Endothelial cell of umbilical vein (primary cell): ENCODE measurements around the gene KPNA1. TPM values are rescaled to one million over a fixed set of nuclear protein-coding genes. Genes with fewer than 3 reads are reported as not detected.

Experiments used
- BruUV-seq: library from RNA; stranded (reverse); fragments of 400-500 nt; replicated peaks from 2 replicates; lab custom pipeline; 2021; lab: Mats Ljungman, UMichigan
- CTCF ChIA-PET: fragments of 300-600, 350-600 bp; sonication (Branson Sonifier 250); formaldehyde crosslinking; loops from one replicate; lab custom pipeline; 2021; ENCODE audit warnings: antibody characterized with exemption, inconsistent platforms; lab: Charles Lee
- POLR2A ChIA-PET: fragments of 300-600, 350-600 bp; sonication (Branson Sonifier 250); formaldehyde crosslinking; loops from one replicate; lab custom pipeline; 2021; ENCODE audit warnings: antibody characterized with exemption, inconsistent platforms; lab: Charles Lee
- DNase-seq: peaks from one replicate; pipeline ENCODE4 v3.0.0-alpha.2; 2011; ENCODE audit warnings: low read depth, low spot score
- FAIRE-seq: peaks from 2 replicates; lab custom pipeline; 2011; peaks lifted over from hg19 to GRCh38; lab: Jason Lieb, UNC
- H2AFZ ChIP-seq: 2 replicates; pipeline ENCODE4 v1.6.0; 2012; ENCODE audit warnings: low read depth, low read length, control low read depth, inconsistent platforms
- H3K27ac ChIP-seq: 2 replicates; pipeline ENCODE4 v1.5.1; 2011; ENCODE audit warnings: low read depth, mild to moderate bottlenecking, control low read depth, low read length, moderate library complexity; ENCODE audit not compliant: insufficient read depth
- H3K27me3 ChIP-seq, 2 experiments: 2 replicates each; pipeline versions ENCODE4 v1.6.0 to v1.6.1; 2011; ENCODE audit warnings: low read length in 2 of 2, mixed read lengths in 1 of 2; ENCODE audit not compliant: control insufficient read depth in 2 of 2, insufficient read depth in 2 of 2
- H3K36me3 ChIP-seq, 2 experiments: 2 replicates in 1 of 2; 3 replicates in 1 of 2; pipeline ENCODE4 v1.5.1; 2011; ENCODE audit warnings: low read length in 2 of 2, mild to moderate bottlenecking in 1 of 2, moderate library complexity in 1 of 2; ENCODE audit not compliant: control insufficient read depth in 2 of 2, insufficient read depth in 2 of 2; ENCODE audit errors: extremely low read depth in 1 of 2
- H3K4me1 ChIP-seq: 3 replicates; pipeline ENCODE4 v1.5.1; 2011; ENCODE audit warnings: mild to moderate bottlenecking, low read length; ENCODE audit not compliant: control insufficient read depth, insufficient read depth; ENCODE audit errors: extremely low read depth
- H3K4me2 ChIP-seq: 2 replicates; pipeline ENCODE4 v1.6.1; 2011; ENCODE audit warnings: low read length, control low read depth, mixed read lengths; ENCODE audit not compliant: insufficient read depth
- H3K4me3 ChIP-seq, 3 experiments: fragments of 200-600 bp in 1 of 3; sonication (generic), shearing (Covaris generic) in 1 of 3; replicated peaks in 1 of 3; 2 replicates each; pipeline ENCODE4 v1.5.1; 2011 to 2016; ENCODE audit warnings: control low read depth in 3 of 3, low read length in 3 of 3, mild to moderate bottlenecking in 2 of 3, inconsistent platforms in 1 of 3, low read depth in 1 of 3, moderate library complexity in 1 of 3; ENCODE audit not compliant: insufficient read depth in 1 of 3
- H3K79me2 ChIP-seq: 2 replicates; pipeline ENCODE4 v1.6.0; 2012; ENCODE audit warnings: low read length, inconsistent platforms; ENCODE audit not compliant: control insufficient read depth, insufficient read depth
- H3K9ac ChIP-seq: replicated peaks from 2 replicates; pipeline ENCODE3; 2011; ENCODE audit warnings: low read length, control low read depth; ENCODE audit not compliant: insufficient read depth; ENCODE audit errors: extremely low read depth
- H3K9me1 ChIP-seq: replicated peaks from 3 replicates; pipeline ENCODE4 v1.6.0; 2011; ENCODE audit warnings: mild to moderate bottlenecking, low read length; ENCODE audit not compliant: control insufficient read depth, insufficient read depth; ENCODE audit errors: extremely low read depth
- H3K9me3 ChIP-seq: replicated peaks from 2 replicates; pipeline ENCODE4 v1.5.1; 2012; ENCODE audit warnings: low read length, inconsistent platforms; ENCODE audit not compliant: control insufficient read depth, insufficient read depth
- H4K20me1 ChIP-seq: replicated peaks from 2 replicates; pipeline ENCODE3; 2011; ENCODE audit warnings: mild to moderate bottlenecking, low read length; ENCODE audit not compliant: control insufficient read depth, insufficient read depth; ENCODE audit errors: extremely low read depth
- EZH2 ChIP-seq: IDR thresholded peaks from 2 replicates; pipeline ENCODE4 v1.6.1; 2012; ENCODE audit warnings: borderline replicate concordance, low read depth, mild to moderate bottlenecking, moderate library complexity, low read length, inconsistent platforms; ENCODE audit not compliant: severe bottlenecking
- FOS ChIP-seq: IDR thresholded peaks from 2 replicates; pipeline ENCODE4 v1.6.1; 2011; ENCODE audit warnings: mild to moderate bottlenecking, low read length, moderate library complexity, borderline replicate concordance; ENCODE audit not compliant: insufficient read depth
- GATA2 ChIP-seq: IDR thresholded peaks from 2 replicates; pipeline ENCODE4 v1.7.0; 2011; ENCODE audit warnings: low read depth, mild to moderate bottlenecking, moderate library complexity, mixed read lengths, low read length; ENCODE audit not compliant: insufficient read length, insufficient read depth
- JUN ChIP-seq: IDR thresholded peaks from 2 replicates; pipeline ENCODE4 v1.6.1; 2011; ENCODE audit warnings: borderline replicate concordance, low read depth; ENCODE audit not compliant: insufficient read length, insufficient read depth
- MYC ChIP-seq: IDR thresholded peaks from one replicate; pipeline ENCODE4 v1.6.1; 2011; ENCODE audit warnings: mild to moderate bottlenecking, low read depth, low read length
- POLR2A ChIP-seq: IDR thresholded peaks from 2 replicates; pipeline ENCODE4 v1.6.1; 2012; ENCODE audit warnings: low read depth, mild to moderate bottlenecking, control low read depth, low read length
- POLR2AphosphoS5 ChIP-seq: IDR thresholded peaks from 2 replicates; pipeline ENCODE4 v1.6.1; 2012; ENCODE audit warnings: low read depth, mild to moderate bottlenecking, control low read depth, low read length, moderate library complexity; ENCODE audit not compliant: insufficient read depth
- dilution Hi-C: fragments of 300-500 bp; cut with MboI; formaldehyde crosslinking; loops from one replicate; pipeline ENCODE4 v1.15.0; 2019; ENCODE audit warnings: low sequenced_read_pairs; ENCODE audit not compliant: extremely low pct_ligation_motif_present
- intact Hi-C: fragments of 100-400 bp; cut with micrococcal nuclease; formaldehyde crosslinking; loops from one replicate; pipeline ENCODE4 v1.10.0; 2022
- polyA plus RNA-seq, 4 experiments: library from polyadenylated mRNA; depleted of rRNA in 3 of 4; stranded (reverse) in 3 of 4; unstranded in 1 of 4; fragments of >200 nt; gene quantifications; 2 replicates each; pipeline versions ENCODE4 v1.2.1 to v1.2.3, GENCODE V29; 2011 to 2012; ENCODE audit warnings: missing spikeins in 1 of 4
- total RNA-seq: library from RNA; stranded (reverse); gene quantifications from 2 replicates; pipeline ENCODE4 v1.2.3, GENCODE V29; 2021
- TF ChIP-seq, protein P1 (sequence below), 2 donors: IDR thresholded peaks; 1 replicate in 1 of 2; 2 replicates in 1 of 2; pipeline ENCODE4 v1.5.1; 2011; ENCODE audit warnings: low read length in 2 of 2, mild to moderate bottlenecking in 2 of 2, moderate library complexity in 2 of 2, control low read depth in 1 of 2, inconsistent platforms in 1 of 2, low read depth in 1 of 2; ENCODE audit not compliant: insufficient read depth in 1 of 2; ENCODE audit errors: extremely low read depth in 1 of 2
- TF ChIP-seq, protein P2 (sequence below): IDR thresholded peaks from 2 replicates; pipeline ENCODE4 v1.6.1; 2011; ENCODE audit not compliant: insufficient read depth, insufficient read length

Gene KPNA1
- total and polyA plus RNA-seq, 2 donors (not counting 3 experiments of a cell fraction or from before 2014, with no cell fraction given): 24.4 to 110 TPM

DNA sequence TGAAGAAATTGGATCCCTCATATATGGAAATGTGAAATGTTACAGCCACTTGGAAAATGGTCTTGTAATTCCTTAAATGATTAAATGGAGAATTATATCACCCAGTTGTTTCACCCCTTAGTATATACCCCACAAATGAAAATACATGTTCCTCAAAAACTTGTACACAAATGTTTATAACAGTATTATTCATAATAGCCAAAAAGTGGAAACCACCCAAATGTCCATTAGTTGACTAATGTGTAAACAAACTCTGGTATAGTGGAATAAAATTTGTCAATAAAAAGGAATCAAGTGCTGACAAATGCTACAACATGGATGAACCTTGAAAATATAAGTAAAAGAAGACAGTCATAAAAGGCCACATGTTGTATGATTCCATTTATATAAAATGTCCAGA is 118.2 kb downstream of the KPNA1 start:
- Histone ChIP-seq H3K27ac (no peak overlapping the region), H3K4me1 (peaks cover 4% of the 10 kb centered on the region), H3K9me3 (no peaks in the 10 kb centered on the region), H4K20me1 (no peaks in the 10 kb centered on the region), H3K36me3 (no peaks in the 10 kb centered on the region), H3K4me2 (no peak overlapping the region), H3K27me3 (no peaks in the 10 kb centered on the region), H3K9ac (no peak overlapping the region), H2AFZ (no peak overlapping the region), H3K79me2 (no peaks in the 10 kb centered on the region), H3K4me3 (no peak overlapping the region), H3K9me1 (no peaks in the 10 kb centered on the region)
- no TSS peak for BruUV-seq
- intact Hi-C loops (loop anchor here (10.0 kb wide), 1 partner anchor 858 kb away; no protein-coding TSS in a partner anchor), dilution Hi-C loops (no loop called here)
- FAIRE-seq (no peak), DNase-seq (no peak)
- TF ChIP-seq, protein P1, sequence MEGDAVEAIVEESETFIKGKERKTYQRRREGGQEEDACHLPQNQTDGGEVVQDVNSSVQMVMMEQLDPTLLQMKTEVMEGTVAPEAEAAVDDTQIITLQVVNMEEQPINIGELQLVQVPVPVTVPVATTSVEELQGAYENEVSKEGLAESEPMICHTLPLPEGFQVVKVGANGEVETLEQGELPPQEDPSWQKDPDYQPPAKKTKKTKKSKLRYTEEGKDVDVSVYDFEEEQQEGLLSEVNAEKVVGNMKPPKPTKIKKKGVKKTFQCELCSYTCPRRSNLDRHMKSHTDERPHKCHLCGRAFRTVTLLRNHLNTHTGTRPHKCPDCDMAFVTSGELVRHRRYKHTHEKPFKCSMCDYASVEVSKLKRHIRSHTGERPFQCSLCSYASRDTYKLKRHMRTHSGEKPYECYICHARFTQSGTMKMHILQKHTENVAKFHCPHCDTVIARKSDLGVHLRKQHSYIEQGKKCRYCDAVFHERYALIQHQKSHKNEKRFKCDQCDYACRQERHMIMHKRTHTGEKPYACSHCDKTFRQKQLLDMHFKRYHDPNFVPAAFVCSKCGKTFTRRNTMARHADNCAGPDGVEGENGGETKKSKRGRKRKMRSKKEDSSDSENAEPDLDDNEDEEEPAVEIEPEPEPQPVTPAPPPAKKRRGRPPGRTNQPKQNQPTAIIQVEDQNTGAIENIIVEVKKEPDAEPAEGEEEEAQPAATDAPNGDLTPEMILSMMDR (IDR thresholded peaks at IDR 0.05; ENCODE audit: extremely low read depth in 1 of 2, insufficient read depth in 1 of 2, low read depth in 1 of 2, low read length in 2 of 2): no peak
- TF ChIP-seq GATA2: no peak
- TF ChIP-seq JUN: no peak
- no peak for TF ChIP-seq FOS
- no peak for TF ChIP-seq POLR2AphosphoS5
- no peak for TF ChIP-seq EZH2
- TF ChIP-seq POLR2A: no peak
- no peak for TF ChIP-seq MYC
- TF ChIP-seq, protein P2, sequence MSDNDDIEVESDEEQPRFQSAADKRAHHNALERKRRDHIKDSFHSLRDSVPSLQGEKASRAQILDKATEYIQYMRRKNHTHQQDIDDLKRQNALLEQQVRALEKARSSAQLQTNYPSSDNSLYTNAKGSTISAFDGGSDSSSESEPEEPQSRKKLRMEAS: no peak
- ChIA-PET CTCF (no interaction called here), POLR2A (no interaction called here)
